Heart right ventricle (tissue), 16 donors: Measurements from ENCODE around the gene OAF. TPM values are rescaled to one million over a fixed set of nuclear protein-coding genes. Genes with fewer than 3 reads are reported as not detected.

Source experiments
- ATAC-seq, 8 donors: fragments of 200-7000 bp; cut with Tn5 transposase; one replicate each; pipeline ENCODE4 v1.9.1; 2020; ENCODE audit warnings: mild to moderate bottlenecking in 8 of 8, moderate library complexity in 8 of 8, moderate number of reproducible peaks in 1 of 8
- DNase-seq, 2 donors: peaks; one replicate each; pipeline ENCODE4 v3.0.0-alpha.2; 2020
- H3K27ac ChIP-seq, 10 donors: fragments of 200-600 bp; sonication (generic) in 2 of 10; one replicate each; pipeline versions ENCODE4 v1.5.0 to v1.8.0; 2020 to 2022; ENCODE audit warnings: mild to moderate bottlenecking in 3 of 10
- H3K27me3 ChIP-seq, 7 donors: fragments of 200-600 bp; one replicate each; pipeline ENCODE4 v1.8.0; 2021 to 2022; ENCODE audit warnings: mild to moderate bottlenecking in 2 of 7
- H3K36me3 ChIP-seq, 9 donors: fragments of 200-600 bp; sonication (generic) in 1 of 9; one replicate each; pipeline versions ENCODE4 v1.5.0 to v1.8.0; 2020 to 2022; ENCODE audit warnings: mild to moderate bottlenecking in 2 of 9
- H3K4me1 ChIP-seq, 9 donors: fragments of 200-600 bp; sonication (generic) in 1 of 9; one replicate each; pipeline versions ENCODE4 v1.5.0 to v1.8.0; 2020 to 2022; ENCODE audit warnings: mild to moderate bottlenecking in 4 of 9
- H3K4me3 ChIP-seq, 10 donors: fragments of 200-600 bp; sonication (generic) in 2 of 10; one replicate each; pipeline versions ENCODE4 v1.5.0 to v1.8.0; 2020 to 2022; ENCODE audit warnings: mild to moderate bottlenecking in 7 of 10, moderate library complexity in 2 of 10
- H3K9me3 ChIP-seq, 11 donors: fragments of 200-600 bp in 10 of 11; sonication (generic) in 2 of 11; one replicate each; pipeline versions ENCODE4 v1.5.0 to v1.8.0; 2013 to 2022; ENCODE audit warnings: mild to moderate bottlenecking in 2 of 11, control low read depth in 1 of 11, moderate library complexity in 1 of 11
- WGBS, 2 donors: extraction: QIAGEN DNeasy Blood & Tissue Kit; methylation state at CpG; one replicate each; pipeline ENCODE4 v1.1.7; 2013; ENCODE audit warnings: inconsistent platforms in 1 of 2; 5-methylcytosine and 5-hydroxymethylcytosine counted together
- intact Hi-C, 10 donors: fragments of 100-400 bp; cut with DNase I; formaldehyde crosslinking; loops; one replicate each; pipeline versions ENCODE4 v1.11.1 to v1.14.2; 2022
- polyA plus RNA-seq, 2 donors: library from polyadenylated mRNA; stranded (reverse); fragments of 200-250 nt; gene quantifications; one replicate each; pipeline ENCODE4 v1.2.3, GENCODE V29; 2013
- total RNA-seq, 10 donors: library from RNA; stranded (reverse); fragmentation: NEBNext Ultra II Directional in 3 of 10; extraction: Animal tissue kit (Norgen Biotek cat#: 25700) in 3 of 10; gene quantifications; one replicate each; pipeline versions ENCODE4 v1.2.1 to v1.2.4, GENCODE V29; 2021 to 2023
- TF ChIP-seq, protein P1 (sequence below), 9 donors: fragments of 200-600 bp; sonication (generic) in 2 of 9; IDR thresholded peaks; one replicate each; pipeline versions ENCODE4 v1.5.0 to v1.8.0; 2021 to 2022; ENCODE audit warnings: antibody characterized with exemption in 9 of 9, mild to moderate bottlenecking in 5 of 9, moderate library complexity in 1 of 9
- donor health status: Arrhythmogenic right ventricular cardiomyopathy.
- donor health status: ischemic (EF 13 %, LVEDD 7.1; RV severe dilation, severe dysfunction).
- donor health status: healthy with polysubstance abuse.
- donor health status: DM: no; HTN: yes; CAD: no.
- donor health status: DM: no; HTN: no; CAD: no.
- donor health status: ischemic (EF 25% LVEDD 6.9; RV normal size, moderate dysfunction).
- donor health status: ischemic (EF 25% LVEDD 5.7; RV mildly dilated, moderate dysfunction).
- donor health status: healthy.
- donor health status: DM: yes; HTN: yes; CAD: no.
- donor health status: Ischemic cardiomyopathy.
- donor health status: ischemic (EF 35%, LVEDD 5.7; RV mildly dilated, moderate dysfunction).
- donor health status: nonischemic (EF 11% LVEDD 7.7; RV severe dilation, severe dysfunction).
- donor health status: DM: yes; HTN: yes; CAD: no.
- donor health status: PGD.
- donor health status: ischemic (EF 29% LVEDD 5.4; RV normal size, mild dysfunction).
- donor health status: nonischemic (EF 23%, LVEDD 6.1; RV moderate dilation, normal function).

Gene OAF
- total and polyA plus RNA-seq, 12 donors, result 8.4 to 41.6 (median 15.3) TPM

GRCh38 chr11:120240866-120241265, 30.0 kb downstream of the OAF start:
- H3K36me3 ChIP-seq, result no peaks in the 10 kb centered on the region
- 91 to 97% methylated on average over 2 of the region's 2 CpGs for WGBS, 2 donors
- peaks cover 0 to 7% (median 0%) of the 10 kb centered on the region in 9 donors for H3K4me1 ChIP-seq
- TF ChIP-seq, protein P1, sequence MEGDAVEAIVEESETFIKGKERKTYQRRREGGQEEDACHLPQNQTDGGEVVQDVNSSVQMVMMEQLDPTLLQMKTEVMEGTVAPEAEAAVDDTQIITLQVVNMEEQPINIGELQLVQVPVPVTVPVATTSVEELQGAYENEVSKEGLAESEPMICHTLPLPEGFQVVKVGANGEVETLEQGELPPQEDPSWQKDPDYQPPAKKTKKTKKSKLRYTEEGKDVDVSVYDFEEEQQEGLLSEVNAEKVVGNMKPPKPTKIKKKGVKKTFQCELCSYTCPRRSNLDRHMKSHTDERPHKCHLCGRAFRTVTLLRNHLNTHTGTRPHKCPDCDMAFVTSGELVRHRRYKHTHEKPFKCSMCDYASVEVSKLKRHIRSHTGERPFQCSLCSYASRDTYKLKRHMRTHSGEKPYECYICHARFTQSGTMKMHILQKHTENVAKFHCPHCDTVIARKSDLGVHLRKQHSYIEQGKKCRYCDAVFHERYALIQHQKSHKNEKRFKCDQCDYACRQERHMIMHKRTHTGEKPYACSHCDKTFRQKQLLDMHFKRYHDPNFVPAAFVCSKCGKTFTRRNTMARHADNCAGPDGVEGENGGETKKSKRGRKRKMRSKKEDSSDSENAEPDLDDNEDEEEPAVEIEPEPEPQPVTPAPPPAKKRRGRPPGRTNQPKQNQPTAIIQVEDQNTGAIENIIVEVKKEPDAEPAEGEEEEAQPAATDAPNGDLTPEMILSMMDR (IDR thresholded peaks at IDR 0.05), result no peak
- H3K9me3 ChIP-seq, result no peaks in the 10 kb centered on the region
- DNase-seq (no peak), ATAC-seq (no peak)
- H3K27me3 ChIP-seq, result peaks cover 11 to 73% (median 64%) of the 10 kb centered on the region in 7 donors
- intact Hi-C loops, result no loop called here
- no peak overlapping the region for H3K4me3 ChIP-seq
- no peak overlapping the region for H3K27ac ChIP-seq

GRCh38 chr11:120241277-120241676, 30.4 kb downstream of the OAF start:
- 83 to 89% methylated on average over 7 of the region's 7 CpGs for WGBS, 2 donors

DNA sequence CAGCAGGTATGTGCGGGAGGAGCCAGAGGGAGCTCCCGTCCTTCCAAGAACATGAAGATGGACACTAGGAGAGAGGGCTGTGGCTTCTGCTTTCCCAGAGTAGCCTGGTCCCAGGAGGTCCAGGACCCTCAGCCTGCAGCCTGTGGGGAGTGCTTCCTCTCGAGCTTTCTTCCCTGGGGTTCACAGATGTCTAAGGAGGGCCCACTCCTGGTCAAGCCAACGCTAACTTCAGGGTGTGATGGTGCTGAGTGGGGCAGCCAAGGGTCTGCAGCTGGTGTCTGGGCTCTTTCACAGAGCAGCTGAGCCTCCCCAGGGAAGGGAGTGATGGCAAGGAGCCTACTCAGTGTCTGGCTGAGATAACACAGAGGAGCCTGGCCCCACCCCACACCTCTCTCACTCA, 32.4 kb downstream of the OAF start:
- DNase-seq (no peak), ATAC-seq (no peak)
- no peak overlapping the region for H3K4me3 ChIP-seq
- H3K27ac ChIP-seq, result no peak overlapping the region
- H3K9me3 ChIP-seq, result no peaks in the 10 kb centered on the region
- intact Hi-C loops, result no loop called here
- peaks cover 0 to 7% (median 0%) of the 10 kb centered on the region in 9 donors for H3K4me1 ChIP-seq
- WGBS, 2 donors, result 65 to 73% methylated on average over 4 of the region's 4 CpGs
- H3K27me3 ChIP-seq, result peaks cover 11 to 90% (median 71%) of the 10 kb centered on the region in 7 donors
- TF ChIP-seq, protein P1 (IDR thresholded peaks at IDR 0.05), result no peak
- no peaks in the 10 kb centered on the region for H3K36me3 ChIP-seq

More at GRCh38 chr11:120241277-120241676, 30.4 kb downstream of the OAF start:
- TF ChIP-seq, protein P1 (IDR thresholded peaks at IDR 0.05), result no peak
- H3K27me3 ChIP-seq, result peaks cover 11 to 77% (median 64%) of the 10 kb centered on the region in 7 donors
- intact Hi-C loops, result no loop called here
- H3K4me3 ChIP-seq, result no peak overlapping the region
- H3K36me3 ChIP-seq, result no peaks in the 10 kb centered on the region
- H3K27ac ChIP-seq, result no peak overlapping the region
- no peaks in the 10 kb centered on the region for H3K9me3 ChIP-seq
- peak in 1 of 8 donors; percentile 49 for ATAC-seq
- H3K4me1 ChIP-seq, result peaks cover 0 to 7% (median 0%) of the 10 kb centered on the region in 9 donors
- no peak for DNase-seq

GRCh38 chr11:120244476-120245365, 33.9 kb downstream of the OAF start:
- Histone ChIP-seq H3K4me3 (no peak overlapping the region), H3K27ac (no peak overlapping the region), H3K27me3 (peaks cover 9 to 91% (median 74%) of the 10 kb centered on the region in 7 donors), H3K36me3 (no peaks in the 10 kb centered on the region), H3K4me1 (peaks cover 0 to 13% (median 0%) of the 10 kb centered on the region in 9 donors), H3K9me3 (no peaks in the 10 kb centered on the region)
- DNase-seq (no peak), ATAC-seq (no peak)
- WGBS, 2 donors, result 72 to 75% methylated on average over 13 of the region's 13 CpGs
- intact Hi-C loops, result no loop called here
- TF ChIP-seq, protein P1 (IDR thresholded peaks at IDR 0.05), result no peak
